ENCODE results near the gene DYNC2I2. TPM values are rescaled to one million over a fixed set of nuclear protein-coding genes. Genes with fewer than 3 reads are reported as not detected.

DYNC2I2 gene
- total RNA-seq, 4 donors from 2014 or later, result 41.4 to 160 (median 94.9) TPM

DNA sequence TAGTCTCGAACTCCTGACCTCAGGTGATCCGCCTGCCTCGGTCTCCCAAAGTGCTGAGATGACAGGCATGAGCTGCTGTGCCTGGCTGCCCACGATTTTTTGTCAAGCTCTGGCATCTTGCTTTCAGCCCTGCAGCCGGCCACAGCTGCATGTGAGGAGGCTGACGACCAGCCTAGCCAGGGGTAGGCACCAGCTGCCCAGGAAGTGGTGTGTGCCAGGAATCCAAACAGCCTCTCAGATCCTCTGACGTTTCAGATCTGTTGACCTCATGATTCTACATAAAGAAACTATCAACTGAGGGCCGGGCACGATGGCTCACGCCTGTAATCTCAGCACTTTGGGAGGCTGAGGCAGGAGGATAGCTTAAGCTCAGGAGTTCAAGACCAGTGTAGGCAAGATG lies 19.0 kb downstream of the DYNC2I2 start:
- Histone ChIP-seq H3K27ac (no peak overlapping the region), H3K27me3 (no peaks in the 10 kb centered on the region), H3K36me3 (peaks cover 0 to 12% (median 9%) of the 10 kb centered on the region in 4 donors), H3K9me3 (no peaks in the 10 kb centered on the region), H3K4me1 (peaks cover 15 to 23% (median 18%) of the 10 kb centered on the region in 4 donors), H3K4me3 (no peak overlapping the region)
- intact Hi-C loops (cut with DNase I; ENCODE audit: low total_unique reads) (no loop called here), in situ Hi-C loops (cut with MboI; ENCODE audit: low pct_ligation_motif_present in 1 of 4, low pct_unique_long_range_greater_than_20kb in 1 of 4, low sequenced_read_pairs in 3 of 4) (no loop called here)
- TF ChIP-seq, protein P1, sequence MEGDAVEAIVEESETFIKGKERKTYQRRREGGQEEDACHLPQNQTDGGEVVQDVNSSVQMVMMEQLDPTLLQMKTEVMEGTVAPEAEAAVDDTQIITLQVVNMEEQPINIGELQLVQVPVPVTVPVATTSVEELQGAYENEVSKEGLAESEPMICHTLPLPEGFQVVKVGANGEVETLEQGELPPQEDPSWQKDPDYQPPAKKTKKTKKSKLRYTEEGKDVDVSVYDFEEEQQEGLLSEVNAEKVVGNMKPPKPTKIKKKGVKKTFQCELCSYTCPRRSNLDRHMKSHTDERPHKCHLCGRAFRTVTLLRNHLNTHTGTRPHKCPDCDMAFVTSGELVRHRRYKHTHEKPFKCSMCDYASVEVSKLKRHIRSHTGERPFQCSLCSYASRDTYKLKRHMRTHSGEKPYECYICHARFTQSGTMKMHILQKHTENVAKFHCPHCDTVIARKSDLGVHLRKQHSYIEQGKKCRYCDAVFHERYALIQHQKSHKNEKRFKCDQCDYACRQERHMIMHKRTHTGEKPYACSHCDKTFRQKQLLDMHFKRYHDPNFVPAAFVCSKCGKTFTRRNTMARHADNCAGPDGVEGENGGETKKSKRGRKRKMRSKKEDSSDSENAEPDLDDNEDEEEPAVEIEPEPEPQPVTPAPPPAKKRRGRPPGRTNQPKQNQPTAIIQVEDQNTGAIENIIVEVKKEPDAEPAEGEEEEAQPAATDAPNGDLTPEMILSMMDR (IDR thresholded peaks at IDR 0.05), result no peak
- TF ChIP-seq POLR2AphosphoS5 (IDR thresholded peaks at IDR 0.05) (no peak), EP300 (IDR thresholded peaks at IDR 0.05; ENCODE audit: low read depth) (no peak), POLR2A (IDR thresholded peaks at IDR 0.05) (no peak)
- no peak for DNase-seq
- WGBS, 2 donors (ENCODE audit: low coverage in 1 of 2), result 67 to 73% methylated on average over 3 to 10 of the region's 10 CpGs

- Histone ChIP-seq H3K27me3 (no peaks in the 10 kb centered on the region), H3K27ac (peak overlapping the region; percentile 85 to 92 (median 88)), H3K36me3 (peaks cover 0 to 19% (median 16%) of the 10 kb centered on the region in 4 donors), H3K4me1 (peaks cover 15 to 23% (median 18%) of the 10 kb centered on the region in 4 donors), H3K4me3 (no peak overlapping the region), H3K9me3 (no peaks in the 10 kb centered on the region)
- DNase-seq, result no peak
- TF ChIP-seq EP300 (IDR thresholded peaks at IDR 0.05; ENCODE audit: low read depth) (no peak), POLR2AphosphoS5 (IDR thresholded peaks at IDR 0.05) (no peak), POLR2A (IDR thresholded peaks at IDR 0.05) (no peak)
- TF ChIP-seq, protein P1 (IDR thresholded peaks at IDR 0.05), result no peak
- intact Hi-C loops (cut with DNase I; ENCODE audit: low total_unique reads) (no loop called here), in situ Hi-C loops (cut with MboI; ENCODE audit: low pct_ligation_motif_present in 1 of 4, low pct_unique_long_range_greater_than_20kb in 1 of 4, low sequenced_read_pairs in 3 of 4) (no loop called here)
- 90% methylated on average over 18 of the region's 20 CpGs; no CpG with 5 or more reads in 1 of the 2 donors for WGBS, 2 donors (ENCODE audit: low coverage in 1 of 2)
Measured at GRCh38 chr9:128636556-128637530, 19.8 kb downstream of the DYNC2I2 start.

DNA sequence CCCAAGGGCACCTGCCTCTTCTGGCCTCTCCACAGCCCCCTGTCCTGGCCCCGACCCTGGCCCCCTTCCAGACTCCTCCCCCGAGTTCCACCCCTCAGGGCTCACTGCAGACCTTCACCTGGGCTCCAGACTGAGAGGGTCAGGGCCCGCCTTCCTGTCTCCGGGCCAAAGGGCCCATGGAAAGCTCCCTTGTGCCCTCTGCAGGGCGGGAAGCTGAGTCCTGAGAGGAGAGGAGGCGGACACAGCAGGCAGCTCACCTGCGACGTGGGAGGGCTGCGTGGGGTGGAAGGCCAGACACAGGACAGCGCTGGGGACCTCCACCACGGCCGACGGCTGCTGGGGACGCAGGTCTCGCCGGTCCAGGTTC lies 20.6 kb downstream of the DYNC2I2 start:
- TF ChIP-seq EP300 (IDR thresholded peaks at IDR 0.05; ENCODE audit: low read depth) (no peak), POLR2A (IDR thresholded peaks at IDR 0.05) (no peak)
- TF ChIP-seq, protein P1 (IDR thresholded peaks at IDR 0.05), result peak in 4 of 5 experiments; percentile 32 to 52 (median 35)
- in situ Hi-C loops (cut with MboI; ENCODE audit: low pct_ligation_motif_present in 1 of 4, low pct_unique_long_range_greater_than_20kb in 1 of 4, low sequenced_read_pairs in 3 of 4) (no loop called here), intact Hi-C loops (cut with DNase I; ENCODE audit: low total_unique reads) (no loop called here)
- peak; percentile 75 for DNase-seq
- Histone ChIP-seq H3K27me3 (no peaks in the 10 kb centered on the region), H3K36me3 (peaks cover 0 to 20% (median 16%) of the 10 kb centered on the region in 4 donors), H3K9me3 (no peaks in the 10 kb centered on the region), H3K27ac (peak overlapping the region; percentile 85 to 92 (median 88)), H3K4me1 (peaks cover 15 to 23% (median 18%) of the 10 kb centered on the region in 4 donors), H3K4me3 (peak overlapping the region in 2 of 4 donors; percentile 7 to 27)
- 86% methylated on average over 11 of the region's 16 CpGs; no CpG with 5 or more reads in 1 of the 2 donors for WGBS, 2 donors (ENCODE audit: low coverage in 1 of 2)

GRCh38 chr9:128635266-128636023 lies 21.2 kb downstream of the DYNC2I2 start:
- intact Hi-C loops (cut with DNase I; ENCODE audit: low total_unique reads) (no loop called here), in situ Hi-C loops (cut with MboI; ENCODE audit: low pct_ligation_motif_present in 1 of 4, low pct_unique_long_range_greater_than_20kb in 1 of 4, low sequenced_read_pairs in 3 of 4) (no loop called here)
- DNase-seq, result peak; percentile 91
- Histone ChIP-seq H3K27me3 (no peaks in the 10 kb centered on the region), H3K4me1 (peaks cover 15 to 23% (median 18%) of the 10 kb centered on the region in 4 donors), H3K36me3 (peaks cover 0 to 20% (median 16%) of the 10 kb centered on the region in 4 donors), H3K27ac (peak overlapping the region; percentile 85 to 92 (median 88)), H3K9me3 (no peaks in the 10 kb centered on the region), H3K4me3 (peak overlapping the region in 2 of 4 donors; percentile 7 to 27)
- TF ChIP-seq EP300 (IDR thresholded peaks at IDR 0.05; ENCODE audit: low read depth) (no peak), POLR2A (IDR thresholded peaks at IDR 0.05) (peak; percentile 55), POLR2AphosphoS5 (IDR thresholded peaks at IDR 0.05) (peak in 2 of 3 donors; percentile 53 to 65)
- TF ChIP-seq, protein P1 (IDR thresholded peaks at IDR 0.05), result peak; percentile 55 to 87 (median 74)
- 40% methylated on average over 20 of the region's 20 CpGs; no CpG with 5 or more reads in 1 of the 2 donors for WGBS, 2 donors (ENCODE audit: low coverage in 1 of 2)
